Activated CD4-positive, CD25-positive, alpha-beta regulatory T cell treated with anti-CD3 and anti-CD28 coated beads, Interleukin-2, amount 50 U/mL, for 72 hours (primary cell): ENCODE data around the gene PDZRN3.

Experiments used
- DNase-seq: peaks from one replicate; pipeline ENCODE4 v3.0.0; 2021

The PDZRN3 gene

GRCh38 chr3:73550032-73550431, 74.7 kb downstream of the PDZRN3 start:
- DNase-seq, result no peak

DNA sequence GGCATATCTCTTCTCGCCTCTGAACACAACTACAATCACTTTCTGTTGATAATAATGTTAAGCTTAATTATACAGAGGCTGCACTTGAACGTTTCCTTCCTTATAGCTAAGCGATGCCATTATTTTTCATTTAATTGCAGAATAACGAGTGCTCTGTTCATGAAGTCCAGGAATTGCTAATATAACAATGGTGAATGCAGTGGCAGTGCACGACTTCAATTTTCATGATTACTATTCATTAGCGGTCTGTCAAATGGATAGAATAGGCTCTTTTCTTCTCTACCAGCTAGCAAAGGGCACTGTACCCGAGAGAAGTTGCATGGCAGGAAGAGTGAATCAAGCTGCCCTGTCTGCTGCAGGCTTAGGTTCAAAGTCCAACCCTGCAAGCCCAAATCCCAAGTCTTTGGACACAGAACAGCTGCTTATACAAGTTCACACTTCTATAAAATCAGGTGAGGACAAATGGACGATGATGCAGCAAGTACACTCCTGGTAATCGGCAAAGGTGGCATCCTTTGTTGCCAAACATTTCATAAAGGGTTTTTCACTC, 75.6 kb downstream of the PDZRN3 start:
- no peak for DNase-seq

DNA sequence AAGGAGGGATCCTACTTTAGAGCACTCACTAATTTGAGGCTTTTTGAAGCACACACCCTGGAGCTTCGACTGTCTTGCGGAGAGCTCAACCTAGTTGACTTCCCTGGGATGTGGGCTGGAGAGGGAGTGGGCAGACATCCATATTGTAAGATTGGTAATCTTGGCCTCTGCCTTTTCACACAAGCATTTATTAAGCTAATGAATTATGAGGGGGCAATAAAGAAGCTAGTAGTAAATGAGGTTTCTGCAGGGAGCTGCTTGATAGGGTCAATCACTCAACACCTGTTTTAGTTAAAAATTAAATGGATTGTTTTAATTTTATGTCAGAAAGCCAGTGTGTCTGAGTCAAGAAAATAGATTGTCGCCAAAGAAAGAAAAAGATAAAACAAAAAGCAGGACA, 76.3 kb downstream of the PDZRN3 start:
- no peak for DNase-seq

DNA sequence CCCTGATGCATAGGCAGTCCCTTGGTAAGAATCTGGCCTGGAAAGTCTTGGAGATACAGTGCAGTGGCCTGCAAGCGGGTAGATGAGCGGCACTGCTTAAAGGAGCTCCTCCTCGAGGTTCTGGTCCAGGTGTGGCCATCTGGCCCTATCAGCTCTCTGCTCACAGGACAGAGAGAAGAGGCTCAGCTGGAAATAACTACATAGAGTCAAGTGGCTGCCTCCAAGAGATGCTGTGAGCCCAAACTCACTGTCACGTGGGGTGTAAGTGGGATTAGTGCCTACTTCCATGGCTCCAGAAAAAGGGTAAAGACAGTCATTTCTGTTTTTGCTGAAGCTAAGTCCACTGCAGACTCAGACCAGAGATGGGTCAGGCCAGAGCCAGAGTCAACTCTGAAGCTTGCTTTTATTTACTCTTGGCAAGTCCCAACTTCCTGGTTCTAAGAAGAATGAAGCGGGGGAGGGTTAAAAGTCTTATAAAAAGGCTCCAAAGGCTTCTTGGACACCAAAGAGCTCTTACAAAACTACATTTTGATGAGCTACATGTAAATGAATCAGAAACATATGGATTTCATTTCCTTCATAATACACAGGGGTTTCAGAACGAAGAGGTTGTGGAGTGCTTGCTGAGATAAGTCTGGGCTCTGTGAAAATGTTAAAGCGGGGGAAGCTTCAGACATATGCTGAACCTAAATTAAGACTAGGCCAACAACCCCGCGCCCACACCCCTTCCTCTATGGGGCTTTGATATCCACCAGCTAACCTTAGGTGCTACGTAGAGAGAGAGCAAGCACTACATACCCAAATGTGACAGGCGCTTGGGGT, 77.1 kb downstream of the PDZRN3 start:
- no peak for DNase-seq

GRCh38 chr3:73546961-73547360, 77.8 kb downstream of the PDZRN3 start:
- DNase-seq, result no peak

GRCh38 chr3:73543412-73543811, 81.3 kb downstream of the PDZRN3 start:
- no peak for DNase-seq

GRCh38 chr3:73542136-73542535, 82.6 kb downstream of the PDZRN3 start:
- no peak for DNase-seq

GRCh38 chr3:73540969-73541740, 83.6 kb downstream of the PDZRN3 start:
- no peak for DNase-seq

- no peak for DNase-seq
These were observed 86.3 kb downstream of the PDZRN3 start for GRCh38 chr3:73538486-73538885.

DNA sequence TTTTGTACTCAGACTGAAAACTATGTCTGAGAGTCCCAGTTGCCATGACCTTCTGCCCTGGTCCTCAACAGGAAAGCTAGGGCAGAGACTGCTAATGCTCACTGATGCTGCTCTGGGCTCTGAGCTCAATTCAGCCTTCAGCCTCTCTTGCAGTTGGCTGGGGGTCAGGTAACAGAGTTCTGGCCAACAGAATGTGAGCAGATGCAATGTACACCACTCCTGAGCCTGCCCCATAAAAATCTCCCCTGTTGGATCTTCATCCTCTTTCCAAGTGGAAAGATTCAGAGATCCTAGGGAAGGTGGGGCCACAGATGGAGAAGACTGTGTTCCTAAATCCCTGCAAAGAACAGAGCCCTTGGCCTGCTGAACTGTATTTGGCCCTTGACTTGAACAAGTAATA, 87.8 kb downstream of the PDZRN3 start:
- no peak for DNase-seq

GRCh38 chr3:73536336-73536895, 88.3 kb downstream of the PDZRN3 start:
- DNase-seq, result no peak

- DNase-seq, result no peak
These were observed 88.8 kb downstream of the PDZRN3 start for GRCh38 chr3:73535931-73536330.

DNA sequence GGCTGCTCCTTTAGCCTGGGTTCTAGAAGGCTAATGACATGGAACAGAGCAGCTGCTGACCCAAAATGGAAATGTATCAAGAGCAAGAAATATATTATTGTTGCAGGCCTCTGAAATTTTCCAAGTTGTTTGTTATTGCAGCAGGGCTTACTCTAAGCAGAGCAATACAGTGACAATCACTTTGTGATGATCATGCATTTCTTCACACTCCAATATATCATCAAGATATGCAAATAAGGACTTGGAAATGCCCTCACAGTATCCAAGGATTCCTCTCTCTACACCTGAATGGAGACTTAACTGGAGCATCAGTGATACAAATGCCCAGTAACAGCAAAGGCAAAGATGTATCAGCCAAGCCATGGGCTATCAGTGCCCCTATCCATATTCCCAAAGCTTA, 89.6 kb downstream of the PDZRN3 start:
- DNase-seq, result no peak

- DNase-seq, result no peak
These were observed 94.7 kb downstream of the PDZRN3 start for GRCh38 chr3:73530022-73530396.

GRCh38 chr3:73529308-73530021, 95.3 kb downstream of the PDZRN3 start:
- DNase-seq, result no peak

- no peak for DNase-seq
These were observed 99.2 kb downstream of the PDZRN3 start for GRCh38 chr3:73525591-73525990.

DNA sequence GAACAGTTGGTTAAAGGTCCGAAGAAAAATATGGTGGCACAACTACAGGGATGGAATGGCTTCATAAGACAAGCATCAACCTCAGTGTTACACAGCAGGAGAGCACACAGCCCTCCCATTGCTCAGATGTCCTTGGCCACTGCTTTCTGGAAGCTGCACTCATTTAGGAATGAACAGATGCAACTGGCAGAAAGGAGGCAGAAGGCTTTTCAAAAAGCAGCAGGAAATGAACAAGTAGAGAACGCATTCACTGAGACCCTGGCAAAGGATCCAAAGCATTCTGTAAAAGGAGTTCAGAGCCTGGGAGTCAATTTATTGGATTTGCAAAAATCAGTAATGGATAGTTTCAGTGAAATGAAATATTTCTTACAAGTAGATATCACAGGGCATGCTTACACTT, 101.1 kb downstream of the PDZRN3 start:
- DNase-seq, result no peak

DNA sequence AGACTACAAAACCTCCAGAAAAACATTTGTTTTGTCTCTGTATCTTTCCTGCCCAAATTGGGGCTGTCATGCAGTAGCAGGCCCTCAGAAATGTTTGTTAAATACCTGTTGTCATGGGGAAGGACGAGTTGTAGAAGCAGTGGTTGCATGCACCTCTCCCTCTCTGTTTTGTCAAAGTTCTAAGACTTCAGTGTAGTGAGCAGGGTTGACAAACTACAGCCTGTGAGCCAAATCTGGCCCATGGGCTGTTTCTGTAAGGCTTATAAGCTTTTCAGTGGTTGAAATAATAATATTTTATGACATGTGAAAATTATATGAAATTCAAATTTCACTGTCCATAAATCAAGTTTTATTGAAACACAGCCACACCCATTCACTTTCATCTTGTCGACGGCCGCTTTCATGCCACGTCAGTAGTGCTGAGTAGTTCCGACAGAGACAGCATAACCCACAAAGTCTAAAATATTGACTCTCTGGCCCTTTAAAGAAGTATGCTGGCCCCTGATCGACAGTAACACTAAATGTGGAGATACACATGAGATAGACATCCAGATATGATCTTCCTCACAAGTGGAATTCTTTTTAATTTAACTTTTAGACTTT, 102.9 kb downstream of the PDZRN3 start:
- DNase-seq, result no peak

DNA sequence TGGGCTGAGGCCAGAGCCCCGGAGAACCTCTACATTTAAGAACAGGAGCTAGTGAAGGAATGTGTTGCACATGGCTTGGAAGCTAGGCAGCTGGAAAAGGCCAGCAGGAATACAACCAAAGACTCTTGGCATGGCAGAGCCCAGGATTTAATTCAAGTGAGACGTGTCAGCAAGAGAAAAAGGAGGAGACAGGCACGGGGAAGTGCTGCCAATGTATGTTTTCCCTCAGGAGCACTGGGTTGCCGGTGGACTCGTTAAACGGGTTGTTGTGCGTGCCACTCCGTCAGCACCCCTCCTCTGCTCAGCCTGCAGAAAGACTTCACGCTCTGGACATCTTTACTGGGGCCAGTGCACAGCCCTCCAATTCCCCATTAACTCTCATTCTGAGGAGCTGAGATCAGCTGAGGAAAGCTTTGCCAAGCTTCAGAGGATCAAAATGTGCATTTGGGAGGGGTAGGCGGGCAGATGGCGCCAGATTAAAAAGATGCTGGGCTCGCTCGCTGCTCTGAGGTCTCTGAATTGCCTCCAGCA, 103.7 kb downstream of the PDZRN3 start:
- no peak for DNase-seq

- no peak for DNase-seq
These were observed 108.1 kb downstream of the PDZRN3 start for GRCh38 chr3:73516631-73517030.

DNA sequence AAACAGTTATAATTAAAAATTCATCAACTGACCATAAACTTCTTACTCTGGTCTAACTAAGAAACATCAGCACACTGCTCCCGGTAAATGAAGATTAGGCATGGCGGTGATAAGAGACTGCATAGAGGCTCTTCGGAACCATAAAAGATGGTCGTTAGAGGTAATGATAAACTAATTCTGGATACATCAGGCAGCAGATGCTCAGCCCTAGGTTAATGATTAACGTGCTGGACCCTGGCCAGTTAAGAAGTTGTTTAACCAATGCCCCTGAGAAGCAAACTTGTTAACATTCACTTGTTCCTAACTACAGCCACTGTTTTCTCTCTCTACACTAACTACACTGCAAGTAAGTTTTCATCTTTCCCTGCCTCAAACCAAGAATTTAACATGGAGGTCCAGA, 111.5 kb downstream of the PDZRN3 start:
- DNase-seq, result no peak
